Skin epidermis (tissue), 12 donors: Measurements from ENCODE around the gene ABCC4.

Experiments
- H3K27ac ChIP-seq, 21 experiments: fragments of 200-600 bp; sonication (generic) in 11 of 21; one replicate each; pipeline ENCODE4 v1.5.0; 2020; ENCODE audit warnings: mild to moderate bottlenecking in 3 of 21, inconsistent platforms in 2 of 21, moderate library complexity in 2 of 21
- H3K4me3 ChIP-seq, 7 experiments: fragments of 200-600 bp; sonication (generic) in 2 of 7; one replicate each; pipeline ENCODE4 v1.5.0; 2020; ENCODE audit warnings: inconsistent platforms in 2 of 7, mild to moderate bottlenecking in 2 of 7, moderate library complexity in 1 of 7

ABCC4 gene

GRCh38 chr13:95261956-95262355 lies 39.3 kb downstream of the ABCC4 start:
- H3K27ac ChIP-seq, result no peak overlapping the region
- H3K4me3 ChIP-seq, result no peak overlapping the region

- no peak overlapping the region for H3K4me3 ChIP-seq
- H3K27ac ChIP-seq, result no peak overlapping the region
Observed at GRCh38 chr13:95260031-95260525, 41.2 kb downstream of the ABCC4 start.

DNA sequence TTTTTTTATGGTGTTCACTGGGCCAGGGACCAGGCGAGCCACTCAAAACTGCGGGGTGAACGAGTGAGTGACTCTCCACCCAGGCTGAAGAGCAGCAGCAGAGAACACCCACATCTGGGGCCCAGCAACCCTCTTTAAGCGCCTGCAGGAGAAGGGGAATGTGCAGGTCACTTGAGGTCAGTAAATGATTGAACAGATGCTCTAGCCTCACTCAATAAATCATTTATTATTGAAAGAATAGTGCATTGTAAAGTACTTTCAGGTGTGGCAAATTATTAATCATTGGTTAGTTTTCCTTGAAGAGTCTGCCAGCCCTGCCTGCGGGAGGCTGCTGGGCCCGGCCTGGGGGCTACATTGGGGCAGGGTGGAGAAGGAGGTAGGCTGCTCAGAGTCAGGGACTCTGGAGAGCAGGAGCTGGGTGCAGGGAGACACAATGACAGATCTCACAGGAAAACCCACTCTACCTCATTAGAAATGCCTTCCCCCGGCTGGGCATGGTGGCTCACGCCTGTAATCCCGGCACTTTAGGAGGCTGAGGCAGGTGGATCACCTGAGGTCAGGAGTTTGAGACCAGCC lies 42.5 kb downstream of the ABCC4 start:
- no peak overlapping the region for H3K27ac ChIP-seq
- no peak overlapping the region for H3K4me3 ChIP-seq

DNA sequence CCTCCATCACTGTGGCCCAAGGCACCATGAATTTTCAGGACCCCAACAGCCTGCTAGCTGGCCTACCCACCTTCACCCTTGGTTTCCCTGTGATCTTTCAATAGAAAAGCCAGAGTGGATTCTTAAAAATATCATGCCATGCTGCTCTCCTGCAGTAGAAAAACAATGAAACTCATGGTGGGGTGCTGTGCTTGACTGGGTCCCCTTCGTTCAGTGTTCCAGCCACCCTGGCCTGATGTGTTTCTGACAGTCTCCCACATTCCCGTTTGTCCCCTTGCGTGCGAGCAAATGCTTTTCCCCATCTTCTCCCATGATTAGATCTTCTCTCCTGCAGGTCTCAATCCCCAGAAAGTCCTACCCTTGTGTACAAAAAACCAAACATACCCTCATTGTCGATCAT lies 43.2 kb downstream of the ABCC4 start:
- H3K4me3 ChIP-seq, result no peak overlapping the region
- no peak overlapping the region for H3K27ac ChIP-seq

GRCh38 chr13:95256091-95256490 lies 45.2 kb downstream of the ABCC4 start:
- Histone ChIP-seq H3K27ac (no peak overlapping the region), H3K4me3 (no peak overlapping the region)

DNA sequence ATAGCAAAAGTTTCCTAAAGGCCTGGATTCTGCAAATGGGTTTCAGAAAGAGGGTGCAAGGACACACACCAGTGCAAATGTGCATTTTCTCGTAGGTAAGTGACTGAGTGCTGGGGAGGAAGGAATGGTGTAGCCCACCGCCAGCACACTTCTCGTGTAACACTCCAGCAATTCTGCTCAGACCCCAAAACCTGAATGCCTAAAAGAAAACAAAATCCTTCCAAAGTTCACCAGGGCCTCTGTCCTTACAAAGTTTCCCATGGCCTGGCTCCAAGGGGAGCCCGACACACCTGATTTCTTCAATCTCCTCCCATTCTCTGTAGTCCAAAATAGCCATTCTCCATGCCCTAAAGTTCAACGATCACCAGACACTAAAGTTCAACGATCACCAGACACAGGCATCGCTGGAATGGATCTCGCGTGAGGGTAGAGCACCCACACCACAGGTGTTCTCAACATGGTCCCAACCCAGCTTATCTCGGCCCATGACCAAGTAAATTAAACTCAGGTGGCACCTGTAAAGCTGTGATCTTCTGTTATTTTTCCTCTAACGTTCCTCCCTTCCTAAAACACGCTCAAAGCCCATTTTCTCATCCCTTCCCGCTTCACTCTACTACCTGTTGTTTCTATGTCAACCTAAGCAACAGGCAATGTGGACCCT lies 46.0 kb downstream of the ABCC4 start:
- Histone ChIP-seq H3K27ac (no peak overlapping the region), H3K4me3 (no peak overlapping the region)

DNA sequence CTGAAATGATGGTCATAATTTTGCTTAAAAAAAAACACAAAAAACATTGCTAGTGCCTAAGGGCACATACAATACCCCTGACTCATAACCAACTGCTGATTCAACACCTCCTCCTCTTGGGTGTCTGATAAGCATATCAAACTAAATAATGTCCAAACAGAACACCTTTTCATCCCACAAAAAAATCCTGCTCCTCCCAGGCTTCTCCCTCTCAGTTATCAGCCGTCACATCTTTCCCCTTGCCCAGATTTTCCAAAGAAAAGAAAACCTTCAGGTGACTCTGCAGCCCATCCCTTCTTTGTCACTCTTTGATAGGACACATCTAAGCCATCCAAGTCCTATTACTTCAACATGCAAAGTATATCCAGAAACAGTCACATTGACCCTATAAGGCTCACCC lies 46.9 kb downstream of the ABCC4 start:
- H3K27ac ChIP-seq, result no peak overlapping the region
- no peak overlapping the region for H3K4me3 ChIP-seq

DNA sequence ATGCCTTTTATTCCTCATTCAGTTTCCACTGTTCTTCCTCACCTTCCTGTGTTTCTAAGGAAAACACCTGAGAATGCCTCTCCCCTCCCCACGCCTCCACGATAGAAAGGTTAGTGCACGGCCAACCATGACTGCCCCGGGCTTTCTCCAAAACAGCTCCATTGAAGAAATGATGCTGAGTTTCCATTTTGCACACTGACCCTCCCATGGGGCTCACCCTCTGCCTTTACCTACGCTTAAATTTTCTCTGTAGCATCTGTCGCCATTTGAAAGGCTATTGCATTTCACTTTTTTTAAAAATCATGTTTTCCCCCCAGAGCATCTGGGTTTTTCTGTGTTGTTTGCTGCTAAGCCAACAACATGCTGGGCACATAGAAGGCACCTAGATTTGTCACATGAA lies 48.2 kb downstream of the ABCC4 start:
- Histone ChIP-seq H3K4me3 (no peak overlapping the region), H3K27ac (no peak overlapping the region)

GRCh38 chr13:95251641-95252040 lies 49.6 kb downstream of the ABCC4 start:
- Histone ChIP-seq H3K27ac (no peak overlapping the region), H3K4me3 (no peak overlapping the region)

DNA sequence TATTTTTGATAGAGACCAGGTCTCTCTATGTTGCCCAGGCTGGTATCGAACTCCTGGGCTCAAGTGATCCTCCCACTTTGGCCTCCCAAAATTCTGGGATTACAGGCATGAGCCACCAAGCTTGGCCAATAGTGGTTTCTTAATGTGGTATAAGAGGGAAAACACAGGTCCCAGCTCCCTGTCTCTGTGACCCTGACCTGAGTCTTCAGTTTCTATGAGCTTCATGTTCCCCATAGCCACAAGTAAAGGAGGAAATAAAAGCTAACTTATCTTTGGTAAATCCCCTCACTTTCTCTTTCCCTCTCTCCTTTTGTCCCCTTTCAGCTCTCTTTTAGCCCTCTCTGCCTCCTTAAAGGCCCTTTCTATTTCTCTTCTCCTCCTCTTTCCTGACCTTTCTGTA lies 50.3 kb downstream of the ABCC4 start:
- H3K4me3 ChIP-seq, result no peak overlapping the region
- H3K27ac ChIP-seq, result no peak overlapping the region

GRCh38 chr13:95248953-95249352 lies 52.3 kb downstream of the ABCC4 start:
- Histone ChIP-seq H3K27ac (no peak overlapping the region), H3K4me3 (no peak overlapping the region)

DNA sequence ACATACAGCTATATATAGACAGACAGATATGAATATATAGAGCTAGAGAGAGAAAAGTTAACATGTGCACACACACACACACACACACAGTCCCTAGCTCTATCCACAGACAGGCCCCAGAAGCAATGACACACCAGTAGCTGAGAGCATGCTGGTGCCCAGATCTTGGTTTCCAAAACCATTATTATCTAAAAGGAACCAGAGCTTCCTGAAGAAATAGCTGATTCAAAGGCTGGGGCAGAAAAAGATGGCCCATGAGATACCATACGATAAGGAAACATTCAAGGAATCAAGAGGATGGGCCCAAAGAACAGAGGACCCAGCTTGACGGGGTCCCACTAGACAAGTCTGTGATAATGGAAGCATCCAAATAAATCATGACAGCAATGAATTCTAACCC lies 53.4 kb downstream of the ABCC4 start:
- H3K27ac ChIP-seq, result no peak overlapping the region
- no peak overlapping the region for H3K4me3 ChIP-seq

GRCh38 chr13:95247171-95247570 lies 54.1 kb downstream of the ABCC4 start:
- Histone ChIP-seq H3K27ac (no peak overlapping the region), H3K4me3 (no peak overlapping the region)

GRCh38 chr13:95246292-95247082 lies 54.8 kb downstream of the ABCC4 start:
- Histone ChIP-seq H3K4me3 (no peak overlapping the region), H3K27ac (no peak overlapping the region)

DNA sequence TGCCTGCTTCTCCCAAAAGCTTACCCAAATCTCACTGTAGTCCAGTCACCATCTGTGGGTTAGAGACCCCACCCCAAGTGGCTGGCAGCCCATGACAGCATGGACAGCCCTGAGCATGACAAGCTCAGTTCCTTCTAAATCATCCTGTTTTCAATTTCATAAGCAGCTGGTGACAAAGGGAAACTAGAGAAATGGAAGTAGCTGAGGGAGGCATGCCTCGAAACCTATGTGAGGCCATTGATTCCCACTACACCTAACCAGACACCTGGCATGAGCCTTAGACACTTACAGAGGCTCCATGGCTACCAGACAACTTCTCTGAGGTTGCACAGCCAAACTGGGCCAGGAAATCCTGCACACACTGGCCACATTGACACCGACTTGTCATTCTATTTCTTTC lies 56.2 kb downstream of the ABCC4 start:
- no peak overlapping the region for H3K27ac ChIP-seq
- no peak overlapping the region for H3K4me3 ChIP-seq

DNA sequence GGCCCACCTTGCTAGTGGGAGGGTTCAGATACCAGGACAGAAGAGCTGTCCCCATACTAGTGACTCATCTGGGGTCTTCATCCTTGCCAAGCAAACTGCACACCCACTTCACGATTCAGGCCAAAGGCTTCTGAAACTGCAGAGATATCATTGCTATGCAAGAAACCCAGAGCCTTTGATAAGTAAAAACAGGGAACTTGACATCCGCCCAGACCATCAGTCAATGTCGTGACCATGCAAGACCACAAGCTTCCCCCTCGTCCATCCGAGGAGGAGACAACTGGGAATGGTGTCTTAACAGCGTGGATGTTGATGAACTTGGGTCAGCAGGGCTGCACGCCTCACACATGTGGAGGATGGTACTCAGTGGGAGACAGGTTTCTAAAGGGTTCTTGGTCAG lies 58.0 kb downstream of the ABCC4 start:
- Histone ChIP-seq H3K4me3 (no peak overlapping the region), H3K27ac (no peak overlapping the region)

DNA sequence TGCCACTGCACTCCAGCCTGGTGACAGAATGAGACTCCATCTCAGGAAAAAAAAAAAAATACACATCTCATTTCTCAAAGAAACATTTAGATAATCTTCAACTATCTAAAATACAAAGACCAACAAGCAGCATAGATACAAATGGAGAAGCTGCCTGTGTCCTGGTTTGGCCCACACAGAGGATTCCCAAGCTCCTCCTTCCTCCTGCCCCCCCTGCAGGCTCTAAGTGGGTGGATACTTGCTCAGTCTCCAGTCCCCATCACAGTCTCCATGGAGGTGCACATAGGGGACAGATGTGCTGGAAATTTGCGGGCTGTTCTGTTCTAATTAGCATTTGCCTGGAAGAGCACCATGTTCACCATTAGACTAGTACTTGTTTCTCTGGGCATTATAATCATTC lies 59.9 kb downstream of the ABCC4 start:
- no peak overlapping the region for H3K4me3 ChIP-seq
- no peak overlapping the region for H3K27ac ChIP-seq

- Histone ChIP-seq H3K4me3 (no peak overlapping the region), H3K27ac (no peak overlapping the region)
Observed at GRCh38 chr13:95239283-95239682, 62.0 kb downstream of the ABCC4 start.

DNA sequence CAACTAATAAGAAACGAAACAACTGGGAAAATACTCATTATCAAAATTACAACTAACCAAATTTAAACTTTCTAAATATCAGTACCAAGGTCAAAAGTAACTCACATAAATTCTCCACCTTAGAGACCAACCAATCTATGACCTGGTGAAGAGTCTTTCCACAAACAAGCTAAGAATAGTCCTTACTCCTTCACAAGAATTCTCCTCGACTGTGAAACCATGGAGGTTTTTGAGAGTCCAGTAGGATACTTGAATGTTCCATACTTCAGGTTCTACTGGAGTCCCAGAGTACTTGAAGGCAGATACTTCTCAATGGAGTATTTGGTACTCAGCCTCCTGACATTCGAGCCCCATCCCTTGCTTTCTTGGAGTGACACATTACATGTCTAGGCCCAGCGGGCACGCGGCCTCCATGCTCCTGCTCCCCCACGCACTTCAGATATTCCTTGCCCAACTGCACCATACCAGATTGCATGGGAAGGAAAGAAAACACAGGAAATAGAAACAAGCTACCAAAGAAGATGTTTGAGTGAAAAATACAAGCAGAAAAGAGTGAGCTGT lies 63.9 kb downstream of the ABCC4 start:
- H3K27ac ChIP-seq, result no peak overlapping the region
- H3K4me3 ChIP-seq, result no peak overlapping the region

- no peak overlapping the region for H3K4me3 ChIP-seq
- no peak overlapping the region for H3K27ac ChIP-seq
Observed at GRCh38 chr13:95236774-95237173, 64.5 kb downstream of the ABCC4 start.

- no peak overlapping the region for H3K27ac ChIP-seq
Observed at GRCh38 chr13:95235974-95236373, 65.3 kb downstream of the ABCC4 start.

More at GRCh38 chr13:95235974-95236373, 65.3 kb downstream of the ABCC4 start:
- H3K4me3 ChIP-seq, result no peak overlapping the region
